T-cell (primary cell): ENCODE measurements around the gene ELMO3. TPM values are rescaled to one million over a fixed set of nuclear protein-coding genes. Genes with fewer than 3 reads are reported as not detected.

ENCODE experiments used
- ATAC-seq, 4 experiments: fragments of 200-7000 bp in 3 of 4; fragments of 150-1000 bp in 1 of 4; cut with Tn5 transposase; replicated peaks in 1 of 4; 1 replicate in 3 of 4; 2 replicates in 1 of 4; pipeline ENCODE4 v1.10.0; 2021; ENCODE audit warnings: moderate library complexity in 3 of 4, mild to moderate bottlenecking in 2 of 4, moderate number of reproducible peaks in 1 of 4
- CTCF ChIA-PET, 2 donors: fragments of 300-600 bp; sonication (Branson Sonifier 250); formaldehyde crosslinking; loops; one replicate each; lab custom pipeline; 2022; ENCODE audit warnings: antibody characterized with exemption in 2 of 2; lab: Charles Lee
- POLR2A ChIA-PET, 2 donors: fragments of 300-600 bp; sonication (Branson Sonifier 250); formaldehyde crosslinking; loops; one replicate each; lab custom pipeline; 2022; ENCODE audit warnings: antibody characterized with exemption in 2 of 2; lab: Charles Lee
- DNase-seq, 35 experiments: peaks; one replicate each; pipeline versions ENCODE4 v3.0.0 to v3.0.0-alpha.2; 2013 to 2023
- H3K27ac ChIP-seq: one replicate; pipeline ENCODE4 v1.5.1; 2013; ENCODE audit warnings: low read length
- H3K27me3 ChIP-seq, 2 experiments: replicated peaks in 1 of 2; 1 replicate in 1 of 2; 2 replicates in 1 of 2; pipeline versions ENCODE4 v1.6.1 to v1.7.0; 2013; ENCODE audit warnings: low read length in 1 of 2, mixed read lengths in 1 of 2; ENCODE audit not compliant: control insufficient read depth in 2 of 2, insufficient read depth in 2 of 2; ENCODE audit errors: extremely low read depth in 1 of 2
- H3K36me3 ChIP-seq, 2 donors: 1 replicate in 1 of 2; 2 replicates in 1 of 2; pipeline versions ENCODE4 v1.6.1 to v1.7.0; 2013; ENCODE audit warnings: low read length in 1 of 2; ENCODE audit not compliant: control insufficient read depth in 2 of 2, insufficient read depth in 1 of 2; ENCODE audit errors: extremely low read depth in 1 of 2
- H3K4me1 ChIP-seq, 2 experiments: 1 replicate in 1 of 2; 2 replicates in 1 of 2; pipeline versions ENCODE4 v1.6.1 to v1.7.0; 2013; ENCODE audit warnings: low read length in 2 of 2, mixed read lengths in 1 of 2; ENCODE audit not compliant: insufficient read depth in 2 of 2, control insufficient read depth in 1 of 2; ENCODE audit errors: extremely low read depth in 1 of 2
- H3K4me3 ChIP-seq, 2 donors: 1 replicate in 1 of 2; 2 replicates in 1 of 2; pipeline versions ENCODE4 v1.5.1 to v1.7.0; 2013; ENCODE audit warnings: mild to moderate bottlenecking in 2 of 2, low read length in 1 of 2, moderate library complexity in 1 of 2; ENCODE audit not compliant: control insufficient read depth in 1 of 2; ENCODE audit errors: extremely low read depth in 1 of 2
- H3K9me3 ChIP-seq: 2 replicates; pipeline ENCODE4 v1.7.0; 2013
- H3K27ac Mint-ChIP-seq, 2 donors: one replicate each; pipeline ENCODE4 v1.8.0; 2020 to 2021; ENCODE audit warnings: mild to moderate bottlenecking in 2 of 2, mixed read lengths in 2 of 2
- H3K27me3 Mint-ChIP-seq, 2 donors: one replicate each; pipeline ENCODE4 v1.8.0; 2021 to 2022; ENCODE audit warnings: mixed read lengths in 2 of 2
- H3K36me3 Mint-ChIP-seq: one replicate; pipeline ENCODE4 v1.8.0; 2021; ENCODE audit warnings: mixed read lengths
- H3K4me1 Mint-ChIP-seq, 3 donors: one replicate each; pipeline ENCODE4 v1.8.0; 2020 to 2022; ENCODE audit warnings: mixed read lengths in 3 of 3, mild to moderate bottlenecking in 1 of 3
- H3K4me3 Mint-ChIP-seq, 3 donors: one replicate each; pipeline ENCODE4 v1.8.0; 2020 to 2022; ENCODE audit warnings: mild to moderate bottlenecking in 3 of 3, mixed read lengths in 3 of 3, moderate library complexity in 3 of 3
- H3K9me3 Mint-ChIP-seq, 3 donors: one replicate each; pipeline ENCODE4 v1.8.0; 2020 to 2022; ENCODE audit warnings: mixed read lengths in 3 of 3
- WGBS: methylation state at CpG from one replicate; pipeline ENCODE4 v1.1.5; 2013; ENCODE audit warnings: missing lambda C conversion rate; ENCODE audit not compliant: insufficient coverage; 5-methylcytosine and 5-hydroxymethylcytosine counted together
- total RNA-seq, 35 experiments: library from RNA in 6 of 35; stranded (reverse) in 6 of 35; fragments of 120-200 nt in 1 of 35; gene quantifications; one replicate each; pipeline versions ENCODE4 v1.2.1 to v1.2.4 and lab custom pipeline; 2013 to 2026

The ELMO3 gene
- total RNA-seq, 5 donors from 2014 or later (not counting 1 experiment from before 2014, with no cell fraction given) = 3.8 to 11.7 (median 8.8) TPM

DNA sequence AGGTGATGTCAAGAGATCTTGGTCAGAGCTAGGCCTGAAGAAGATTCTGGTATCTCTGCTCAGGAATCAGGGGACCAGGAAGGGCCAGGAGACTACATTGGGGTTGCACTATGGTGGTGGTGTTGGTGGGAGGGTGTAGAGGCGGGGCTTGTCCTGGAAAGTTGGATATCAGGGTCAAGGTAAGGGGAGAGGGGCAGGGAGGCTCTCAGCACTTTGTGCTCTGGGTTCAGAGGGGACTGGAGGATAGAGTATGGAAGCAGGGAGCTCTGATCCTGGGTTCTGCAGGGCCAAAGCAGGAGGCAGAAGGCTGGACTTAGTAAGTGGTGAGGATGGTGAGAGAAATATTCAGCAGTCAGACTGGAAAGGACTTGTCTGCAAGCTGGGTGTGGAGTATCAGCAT lies 25.6 kb upstream of the ELMO3 start:
- Histone ChIP-seq H3K4me3 (peak overlapping the region; percentile 44 to 55), H3K36me3 (no peaks in the 10 kb centered on the region), H3K4me1 (peaks cover 3 to 63% of the 10 kb centered on the region in 2 experiments), H3K27me3 (peaks cover 25 to 86% of the 10 kb centered on the region in 2 experiments), H3K9me3 (no peaks in the 10 kb centered on the region), H3K27ac (no peak overlapping the region)
- H3K27me3 Mint-ChIP-seq = peaks cover 46 to 58% of the 10 kb centered on the region in 2 donors
- ChIA-PET CTCF (interaction anchor here (0.5 to 2.0 kb wide), 4 partner anchors 13 to 154 kb away, joined by 4 to 7 read pairs (median 5); partner anchors contain the start of genes FBXL8 (in 1 of the 2) and TRADD (in 1 of the 2)), POLR2A (no interaction called here)
- H3K27ac Mint-ChIP-seq = peak overlapping the region; percentile 39 to 65
- DNase-seq = no peak
- H3K4me1 Mint-ChIP-seq = peaks cover 30 to 55% (median 32%) of the 10 kb centered on the region in 3 donors
- peak overlapping the region; percentile 74 to 87 (median 79) for H3K4me3 Mint-ChIP-seq
- WGBS = 100% methylated on average over 1 of the region's 1 CpG
- H3K36me3 Mint-ChIP-seq = no peaks in the 10 kb centered on the region
- H3K9me3 Mint-ChIP-seq = no peaks in the 10 kb centered on the region
- no peak for ATAC-seq

DNA sequence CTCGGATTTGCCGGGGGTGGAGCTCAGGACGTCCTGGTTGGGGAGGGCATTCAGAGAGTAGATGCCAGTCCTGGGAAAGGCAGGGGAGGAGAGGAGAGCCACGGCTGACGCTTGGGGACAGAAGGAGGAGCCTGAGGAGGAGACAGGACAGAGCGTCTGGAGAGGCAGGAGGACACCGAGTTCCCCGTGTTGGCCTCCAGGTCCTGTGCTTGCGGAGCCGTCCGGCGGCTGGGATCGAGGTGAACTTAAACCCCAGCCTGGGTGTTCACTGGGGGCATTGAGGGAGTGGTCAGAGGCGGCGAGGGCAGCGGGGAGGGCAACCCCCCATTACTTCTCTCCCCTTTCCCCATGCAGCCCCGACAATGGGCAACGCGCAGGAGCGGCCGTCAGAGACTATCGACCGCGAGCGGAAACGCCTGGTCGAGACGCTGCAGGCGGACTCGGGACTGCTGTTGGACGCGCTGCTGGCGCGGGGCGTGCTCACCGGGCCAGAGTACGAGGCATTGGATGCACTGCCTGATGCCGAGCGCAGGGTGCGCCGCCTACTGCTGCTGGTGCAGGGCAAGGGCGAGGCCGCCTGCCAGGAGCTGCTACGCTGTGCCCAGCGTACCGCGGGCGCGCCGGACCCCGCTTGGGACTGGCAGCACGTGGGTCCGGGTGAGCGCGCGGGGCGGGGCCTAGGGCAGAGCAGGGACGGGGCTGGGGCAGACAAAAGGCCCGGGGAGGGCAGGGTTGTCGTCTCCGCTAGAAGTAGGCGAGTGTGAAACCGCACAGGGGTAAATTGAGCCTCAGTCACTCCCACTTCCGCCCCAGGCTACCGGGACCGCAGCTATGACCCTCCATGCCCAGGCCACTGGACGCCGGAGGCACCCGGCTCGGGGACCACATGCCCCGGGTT lies 24.9 kb upstream of the ELMO3 start:
- peak overlapping the region; percentile 74 to 87 (median 79) for H3K4me3 Mint-ChIP-seq
- Histone ChIP-seq H3K4me3 (peak overlapping the region; percentile 44 to 55), H3K27ac (peak overlapping the region; percentile 41), H3K9me3 (no peaks in the 10 kb centered on the region), H3K36me3 (no peaks in the 10 kb centered on the region), H3K27me3 (peaks cover 25 to 85% of the 10 kb centered on the region in 2 experiments), H3K4me1 (peaks cover 3 to 63% of the 10 kb centered on the region in 2 experiments)
- peak overlapping the region; percentile 8 to 65 for H3K27ac Mint-ChIP-seq
- H3K27me3 Mint-ChIP-seq = peaks cover 47 to 55% of the 10 kb centered on the region in 2 donors
- H3K36me3 Mint-ChIP-seq = no peaks in the 10 kb centered on the region
- peak in 31 of 35 experiments; percentile 36 to 78 (median 54) for DNase-seq
- WGBS = 1% methylated on average over 58 of the region's 71 CpGs
- ChIA-PET POLR2A (no interaction called here), CTCF (interaction anchor here (0.5 to 2.0 kb wide), 5 partner anchors 14 to 155 kb away, joined by 3 to 7 read pairs (median 4); partner anchors contain the start of genes B3GNT9 (in 1 of the 2), FBXL8 (in 1 of the 2) and TRADD (in 1 of the 2))
- H3K9me3 Mint-ChIP-seq = no peaks in the 10 kb centered on the region
- peaks cover 32 to 59% (median 37%) of the 10 kb centered on the region in 3 donors for H3K4me1 Mint-ChIP-seq
- ATAC-seq = peak; percentile 79 to 85 (median 84)

DNA sequence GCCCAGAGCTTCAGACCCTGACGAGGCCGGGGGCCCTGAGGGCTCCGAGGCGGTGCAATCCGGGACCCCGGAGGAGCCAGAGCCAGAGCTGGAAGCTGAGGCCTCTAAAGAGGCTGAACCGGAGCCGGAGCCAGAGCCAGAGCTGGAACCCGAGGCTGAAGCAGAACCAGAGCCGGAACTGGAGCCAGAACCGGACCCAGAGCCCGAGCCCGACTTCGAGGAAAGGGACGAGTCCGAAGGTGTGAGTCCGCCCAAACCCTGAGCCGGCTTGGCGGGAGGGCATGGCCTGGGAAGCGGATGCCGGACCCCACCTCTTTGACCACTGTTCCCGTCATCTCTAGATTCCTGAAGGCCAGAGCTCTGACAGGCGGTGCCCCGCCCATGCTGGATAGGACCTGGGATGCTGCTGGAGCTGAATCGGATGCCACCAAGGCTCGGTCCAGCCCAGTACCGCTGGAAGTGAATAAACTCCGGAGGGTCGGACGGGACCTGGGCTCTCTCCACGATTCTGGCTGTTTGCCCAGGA lies 24.2 kb upstream of the ELMO3 start:
- 38% methylated on average over 31 of the region's 31 CpGs for WGBS
- no peaks in the 10 kb centered on the region for H3K36me3 Mint-ChIP-seq
- ChIA-PET POLR2A (no interaction called here), CTCF (interaction anchor here (0.5 to 2.0 kb wide), 6 partner anchors 10 to 221 kb away, joined by 3 to 7 read pairs (median 3); partner anchors contain the start of genes B3GNT9 (in 1 of the 2), FBXL8 (in 1 of the 2) and TRADD (in 1 of the 2))
- peak overlapping the region; percentile 18 to 87 (median 79) for H3K4me3 Mint-ChIP-seq
- no peak for DNase-seq
- no peak overlapping the region for H3K27ac Mint-ChIP-seq
- H3K4me1 ChIP-seq = peaks cover 3 to 60% of the 10 kb centered on the region in 2 experiments
- peaks cover 41 to 50% of the 10 kb centered on the region in 2 donors for H3K27me3 Mint-ChIP-seq
- no peaks in the 10 kb centered on the region for H3K9me3 ChIP-seq
- peaks cover 23 to 84% of the 10 kb centered on the region in 2 experiments for H3K27me3 ChIP-seq
- peak overlapping the region; percentile 41 for H3K27ac ChIP-seq
- peak overlapping the region; percentile 44 to 55 for H3K4me3 ChIP-seq
- H3K4me1 Mint-ChIP-seq = peaks cover 26 to 55% (median 35%) of the 10 kb centered on the region in 3 donors
- H3K36me3 ChIP-seq = no peaks in the 10 kb centered on the region
- H3K9me3 Mint-ChIP-seq = no peaks in the 10 kb centered on the region
- ATAC-seq = peak in 2 of 4 experiments; percentile 2

DNA sequence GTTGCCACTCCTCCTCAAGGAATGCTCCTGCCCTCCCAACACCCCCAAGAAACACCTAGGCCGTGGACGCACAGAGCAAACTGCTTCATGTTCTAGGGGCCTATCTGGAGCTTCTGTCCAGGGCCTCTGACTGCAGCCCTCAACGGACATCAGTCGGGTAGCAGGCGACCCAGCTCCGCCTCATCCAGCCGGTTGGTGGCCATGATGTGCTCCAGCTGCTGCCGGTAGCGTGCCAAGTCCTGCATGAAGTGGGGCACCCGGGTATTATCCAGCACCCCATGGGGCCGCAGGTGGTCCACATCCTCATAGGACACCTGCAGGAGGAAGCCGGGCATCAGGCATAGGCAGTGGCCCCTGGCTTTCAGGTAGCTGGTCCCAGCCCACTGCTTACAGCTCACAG lies 22.3 kb upstream of the ELMO3 start:
- POLR2A ChIA-PET = interaction anchor here in 1 of 2 donors (0.7 kb wide), 1 partner anchor 14 kb away, joined by 3 read pairs; no protein-coding TSS in a partner anchor
- DNase-seq (no peak), ATAC-seq (no peak)
- Histone ChIP-seq H3K27me3 (peaks cover 17 to 73% of the 10 kb centered on the region in 2 experiments), H3K9me3 (no peaks in the 10 kb centered on the region), H3K27ac (no peak overlapping the region), H3K4me1 (peaks cover 0 to 47% of the 10 kb centered on the region in 2 experiments), H3K36me3 (no peaks in the 10 kb centered on the region), H3K4me3 (no peak overlapping the region)
- H3K36me3 Mint-ChIP-seq = no peaks in the 10 kb centered on the region
- H3K27ac Mint-ChIP-seq = no peak overlapping the region
- H3K4me3 Mint-ChIP-seq = peak overlapping the region in 1 of 3 donors; percentile 63
- CTCF ChIA-PET = no interaction called here
- no peaks in the 10 kb centered on the region for H3K9me3 Mint-ChIP-seq
- H3K4me1 Mint-ChIP-seq = peaks cover 22 to 40% (median 24%) of the 10 kb centered on the region in 3 donors
- WGBS = 93% methylated on average over 12 of the region's 12 CpGs
- peaks cover 27 to 36% of the 10 kb centered on the region in 2 donors for H3K27me3 Mint-ChIP-seq

DNA sequence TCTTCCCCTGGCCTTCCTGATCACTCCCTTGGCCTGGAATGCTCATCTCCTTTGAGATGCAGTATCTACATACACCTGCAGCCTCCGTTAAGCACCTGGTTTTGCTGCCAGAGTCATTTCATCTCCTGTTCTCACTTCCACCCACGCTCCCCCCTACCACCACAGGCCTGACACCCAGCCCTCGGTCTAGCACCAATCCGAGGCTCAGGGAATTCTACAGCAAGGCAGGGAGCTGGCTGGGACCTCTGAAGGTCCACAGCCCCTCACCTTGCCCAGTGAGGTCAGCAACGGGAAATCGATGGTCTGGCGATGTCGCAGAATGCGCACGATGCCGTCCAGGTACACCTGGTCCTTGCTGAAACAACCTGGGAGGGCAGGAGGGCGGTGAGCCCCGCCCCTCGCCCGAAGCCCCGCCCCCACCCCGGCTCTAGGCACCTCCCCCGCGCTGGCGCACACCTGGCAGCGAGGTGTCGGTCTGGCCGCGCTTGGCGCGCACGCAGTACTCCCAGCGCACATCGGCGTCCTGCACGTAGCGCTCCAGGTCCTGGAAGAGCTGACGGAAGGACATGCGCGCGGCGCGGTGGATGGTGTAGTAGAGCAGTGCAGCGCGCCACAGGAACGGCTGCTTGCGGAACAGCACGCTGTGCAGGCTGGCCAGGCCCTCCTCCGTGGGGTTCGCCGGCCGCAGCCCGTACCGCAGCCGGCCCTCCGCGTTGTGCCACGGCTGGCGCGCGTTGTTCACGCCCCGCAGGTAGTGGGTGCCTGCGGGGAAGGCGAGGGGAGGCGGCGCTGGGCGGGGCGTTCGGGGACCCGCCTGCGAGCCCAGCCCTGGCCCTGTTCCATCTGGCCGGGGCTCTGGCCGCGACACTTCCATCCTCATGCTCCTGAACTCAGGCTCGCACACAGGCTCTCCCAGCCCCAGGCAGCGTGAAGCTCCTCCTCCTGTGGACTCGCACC lies 20.9 kb upstream of the ELMO3 start:
- Mint-ChIP-seq H3K4me3 (peak overlapping the region; percentile 63 to 67 (median 64)), H3K27me3 (peaks cover 23 to 27% of the 10 kb centered on the region in 2 donors), H3K36me3 (no peaks in the 10 kb centered on the region), H3K27ac (no peak overlapping the region), H3K4me1 (peaks cover 21 to 34% (median 23%) of the 10 kb centered on the region in 3 donors), H3K9me3 (no peaks in the 10 kb centered on the region)
- H3K4me3 ChIP-seq = peak overlapping the region; percentile 35 to 37
- no peaks in the 10 kb centered on the region for H3K36me3 ChIP-seq
- POLR2A ChIA-PET = interaction anchor here in 1 of 2 donors (0.5 to 0.7 kb wide), 2 partner anchors 46 to 140 kb away, joined by 3 to 7 read pairs; no protein-coding TSS in a partner anchor
- ATAC-seq (peak; percentile 44 to 73 (median 52)), DNase-seq (peak in 34 of 35 experiments; percentile 31 to 77 (median 52))
- H3K4me1 ChIP-seq = peaks cover under 1 to 45% of the 10 kb centered on the region in 2 experiments
- peaks cover 17 to 59% of the 10 kb centered on the region in 2 experiments for H3K27me3 ChIP-seq
- 5% methylated on average over 67 of the region's 73 CpGs for WGBS
- CTCF ChIA-PET = interaction anchor here in 1 of 2 donors (0.6 to 1.2 kb wide), 4 partner anchors 12 to 628 kb away, joined by 3 to 7 read pairs (median 4); partner anchors contain the start of genes FBXL8, RANBP10 and TRADD
- H3K27ac ChIP-seq = no peak overlapping the region
- no peaks in the 10 kb centered on the region for H3K9me3 ChIP-seq
